GM18519 (cell line): ENCODE data around the gene KIRREL3.

Experiments used
- ATAC-seq: cut with Tn5 transposase; IDR thresholded peaks from one replicate; pipeline ENCODE4 v1.9.1; 2021; ENCODE audit warnings: mild to moderate bottlenecking, moderate library complexity; ENCODE audit not compliant: unreplicated experiment, low FRiP score

The KIRREL3 gene

GRCh38 chr11:126653040-126653439 lies 347.5 kb downstream of the KIRREL3 start:
- no peak for ATAC-seq

- ATAC-seq, result no peak
Measured at GRCh38 chr11:126647735-126648134, 352.8 kb downstream of the KIRREL3 start.

- no peak for ATAC-seq
Measured at GRCh38 chr11:126646701-126647557, 353.6 kb downstream of the KIRREL3 start.

DNA sequence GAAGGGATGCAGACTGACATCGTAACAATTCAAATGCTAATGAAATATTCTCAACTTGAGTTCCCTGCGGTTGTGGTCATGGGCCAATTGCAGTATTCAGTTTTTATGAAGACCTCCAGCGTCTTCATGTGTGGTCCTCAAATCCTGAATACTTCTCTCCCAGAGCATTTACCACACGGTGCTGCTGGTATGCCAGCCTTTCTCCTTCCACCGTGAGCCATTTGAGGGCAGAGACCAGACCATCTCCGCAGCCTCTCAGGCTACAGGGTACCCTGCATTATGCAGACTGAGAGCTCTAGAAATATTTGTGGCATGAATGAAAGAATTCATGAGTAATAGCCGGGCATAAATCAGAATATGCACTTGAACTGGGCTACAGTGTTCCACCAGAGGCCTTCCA lies 355.4 kb downstream of the KIRREL3 start:
- ATAC-seq, result no peak

GRCh38 chr11:126640186-126640585 lies 360.4 kb downstream of the KIRREL3 start:
- no peak for ATAC-seq

DNA sequence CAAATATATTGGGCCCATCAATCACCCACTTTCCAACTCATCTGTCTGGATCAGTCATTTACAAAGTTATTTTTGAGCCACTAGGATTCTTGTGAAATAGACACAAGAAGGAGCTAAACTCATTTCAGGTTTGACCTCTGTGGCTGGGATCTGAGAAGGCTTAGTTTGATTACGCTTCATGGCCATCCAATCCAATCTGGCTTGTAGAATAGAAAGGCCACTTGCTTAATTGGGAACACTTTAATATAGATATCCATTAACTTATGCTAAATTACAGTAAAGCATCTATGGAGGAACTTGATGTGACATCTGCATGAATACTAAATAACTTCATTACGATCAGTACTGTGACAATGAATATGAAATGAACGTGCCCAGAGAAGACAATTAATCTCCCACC lies 360.9 kb downstream of the KIRREL3 start:
- no peak for ATAC-seq

GRCh38 chr11:126638648-126639047 lies 361.9 kb downstream of the KIRREL3 start:
- no peak for ATAC-seq

DNA sequence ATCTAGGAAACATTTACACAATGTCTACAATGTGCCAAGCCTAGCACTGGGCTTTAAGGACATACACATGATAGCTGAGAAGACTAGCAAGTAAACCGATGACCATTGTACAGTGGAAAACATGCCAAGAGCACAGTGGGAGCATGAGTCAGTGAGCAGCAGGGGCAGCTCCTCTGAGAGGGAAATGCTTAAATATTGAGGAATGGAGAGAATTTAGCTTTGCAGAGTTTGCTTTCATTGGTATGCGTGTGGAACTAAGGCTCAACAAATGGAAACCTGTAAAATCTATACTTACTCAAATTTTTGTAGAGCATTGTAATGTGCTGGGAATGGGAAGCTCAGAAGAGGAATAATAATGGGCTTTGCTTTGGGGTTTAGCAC lies 362.8 kb downstream of the KIRREL3 start:
- no peak for ATAC-seq

DNA sequence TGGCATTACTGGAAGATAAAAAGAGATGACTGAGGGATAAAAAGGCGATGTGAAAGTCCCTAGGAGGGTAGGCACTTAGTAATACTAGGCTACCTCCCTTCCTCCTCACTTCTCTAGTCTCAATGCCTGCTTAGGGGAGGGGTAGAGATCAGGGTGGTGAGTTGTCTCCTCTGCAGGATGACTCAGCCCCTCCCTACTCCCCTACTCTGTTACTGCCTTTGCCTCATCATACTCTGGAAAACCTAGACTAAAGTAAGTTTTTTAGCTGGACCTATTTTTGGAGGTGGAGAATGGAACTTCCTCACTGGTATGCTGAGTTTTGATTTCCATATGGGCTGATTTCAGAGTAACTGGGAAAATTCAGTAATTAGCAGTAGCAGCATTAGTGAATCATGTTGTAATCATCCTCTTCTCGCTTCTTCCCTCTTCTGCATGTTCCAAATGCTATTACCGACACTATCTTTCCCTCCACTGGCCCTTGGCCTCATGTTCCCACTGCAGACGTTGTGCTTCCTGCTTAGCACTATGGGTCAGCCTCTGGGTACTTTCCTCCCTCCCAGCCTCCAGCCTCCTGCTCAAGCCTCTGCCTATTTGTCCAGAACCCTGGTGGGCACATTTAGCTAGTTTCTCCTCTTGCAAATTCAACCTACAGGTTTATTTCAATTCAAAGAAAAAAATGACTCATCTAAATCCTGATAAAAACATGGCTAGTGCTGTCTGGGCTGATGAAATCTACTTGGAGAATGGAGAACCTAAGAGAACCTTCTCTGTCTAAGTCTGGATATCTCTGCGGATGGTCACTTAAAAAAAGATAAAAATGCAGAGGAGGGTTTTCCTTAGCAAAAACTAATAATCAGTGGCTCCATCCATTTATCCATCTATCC lies 363.4 kb downstream of the KIRREL3 start:
- no peak for ATAC-seq

DNA sequence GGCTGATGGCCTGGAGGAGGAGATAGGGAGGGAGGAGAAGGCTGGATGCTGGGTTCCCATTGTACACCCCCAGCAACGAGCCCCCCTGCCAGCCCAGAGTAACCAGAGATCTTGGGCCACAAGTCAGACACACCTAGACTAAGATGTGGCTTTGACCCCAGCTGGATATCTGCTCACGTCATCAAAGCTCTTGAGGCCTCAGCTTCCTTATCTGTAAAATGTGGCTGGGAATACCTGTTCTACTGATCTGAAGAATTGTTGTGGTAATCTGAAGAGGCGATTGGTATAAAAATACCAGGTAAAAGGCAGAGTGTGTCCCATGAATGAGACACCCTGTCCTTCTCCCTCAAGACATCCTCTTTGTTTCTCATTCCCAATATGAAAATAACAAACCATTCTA lies 365.1 kb downstream of the KIRREL3 start:
- ATAC-seq, result no peak

DNA sequence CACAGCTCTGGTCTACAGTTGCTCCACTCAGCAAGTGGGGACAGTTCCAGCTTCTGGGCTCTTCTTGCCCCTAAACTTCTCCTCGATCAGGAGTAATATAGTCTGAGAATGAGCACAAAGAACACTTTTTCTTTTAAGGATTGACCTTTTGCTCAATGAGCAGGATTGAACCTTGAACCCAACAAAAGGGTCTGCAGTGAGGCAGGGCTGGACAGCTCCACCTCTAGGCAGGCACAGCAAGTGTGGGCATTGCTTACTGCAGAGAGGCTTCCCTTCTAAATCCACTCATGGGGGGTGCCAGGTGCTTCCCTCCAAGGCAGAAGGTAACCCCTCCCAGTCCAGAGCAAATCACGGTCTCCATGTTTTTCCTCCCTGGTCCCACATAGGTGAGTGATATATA lies 365.6 kb downstream of the KIRREL3 start:
- no peak for ATAC-seq

- ATAC-seq, result no peak
Measured at GRCh38 chr11:126633330-126633729, 367.2 kb downstream of the KIRREL3 start.

GRCh38 chr11:126630893-126631798 lies 369.4 kb downstream of the KIRREL3 start:
- ATAC-seq, result no peak

DNA sequence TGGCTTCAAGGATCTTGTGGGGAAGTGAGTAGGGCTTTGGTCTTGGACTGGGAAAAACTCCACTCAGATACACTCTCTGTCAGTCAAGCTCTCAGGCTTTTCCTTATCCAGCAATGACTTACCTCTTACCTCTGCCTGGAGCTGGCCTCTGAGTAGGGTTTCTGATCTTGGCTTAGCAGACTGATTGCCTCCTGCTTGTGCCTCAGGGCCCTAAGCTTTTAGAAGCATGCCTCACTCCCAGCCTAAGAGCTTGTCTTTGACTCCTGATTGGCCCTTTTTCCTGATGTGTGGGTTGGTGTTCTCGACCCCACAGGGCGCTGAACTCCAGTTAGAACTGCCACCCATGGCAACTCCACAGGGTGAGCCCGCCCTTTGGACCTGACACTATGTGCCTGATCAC lies 370.1 kb downstream of the KIRREL3 start:
- no peak for ATAC-seq

DNA sequence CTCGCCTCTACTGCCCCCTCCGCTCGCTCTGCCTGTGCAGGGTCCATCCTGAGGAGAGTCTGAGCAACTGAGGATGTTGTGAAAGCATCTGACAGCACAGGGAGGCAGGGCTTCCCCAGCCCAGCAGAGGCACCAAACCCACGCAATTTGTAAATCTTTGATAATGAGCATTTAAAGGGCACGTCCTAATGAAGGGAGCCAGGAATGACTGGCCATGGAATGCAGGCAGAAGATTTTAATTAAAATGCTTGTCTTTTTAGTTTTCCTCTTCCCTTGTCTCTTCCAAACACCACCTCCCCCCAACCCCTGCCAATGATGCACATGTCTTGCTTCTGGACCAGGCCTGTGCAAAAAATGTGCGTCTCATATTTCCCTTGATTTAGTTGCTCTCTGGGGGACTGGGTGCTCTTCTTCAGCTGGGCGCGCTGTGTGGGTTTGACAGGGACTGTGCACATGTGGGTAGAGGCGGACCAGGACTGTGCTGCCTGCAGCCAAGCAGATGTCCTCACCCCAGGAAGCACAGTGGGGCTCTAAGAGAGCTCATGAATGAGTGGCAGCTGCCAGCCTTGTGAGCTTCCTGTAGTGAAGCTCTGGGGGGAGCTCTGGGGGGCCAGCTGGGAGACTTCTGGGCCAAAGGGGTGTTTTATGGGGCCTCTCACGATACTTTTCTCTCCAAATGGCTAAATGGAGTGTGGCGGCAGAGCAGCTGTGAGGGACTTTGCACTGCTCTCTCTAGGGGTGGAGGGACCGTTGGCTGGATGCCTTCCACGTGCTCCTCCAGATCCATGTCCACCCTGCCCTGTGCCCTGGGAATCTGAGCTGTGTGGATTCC lies 371.6 kb downstream of the KIRREL3 start:
- no peak for ATAC-seq

- no peak for ATAC-seq
Measured at GRCh38 chr11:126628450-126628789, 372.1 kb downstream of the KIRREL3 start.

- no peak for ATAC-seq
Measured at GRCh38 chr11:126627421-126627820, 373.1 kb downstream of the KIRREL3 start.

GRCh38 chr11:126624506-126624905 lies 376.1 kb downstream of the KIRREL3 start:
- ATAC-seq, result no peak

- no peak for ATAC-seq
Measured at GRCh38 chr11:126619516-126619915, 381.1 kb downstream of the KIRREL3 start.

DNA sequence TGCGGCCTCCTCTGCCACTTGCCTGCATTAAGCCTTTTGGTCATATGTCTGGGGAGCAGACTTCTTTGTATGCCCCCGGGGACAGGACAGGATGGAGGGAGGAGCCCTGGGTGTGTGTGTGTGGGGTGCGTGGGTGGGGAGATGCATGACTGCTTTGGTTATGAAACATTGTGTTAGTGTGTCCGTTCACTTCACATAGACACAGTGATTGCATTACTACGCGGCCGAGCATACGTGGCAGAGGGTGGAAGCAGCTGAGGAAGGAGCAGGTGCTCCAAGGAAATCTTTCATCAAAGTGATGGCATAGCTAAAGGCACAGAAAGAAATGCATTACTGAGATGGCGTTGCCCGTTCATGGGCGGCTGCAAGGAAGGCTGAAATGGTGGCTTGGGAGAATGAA lies 384.7 kb downstream of the KIRREL3 start:
- ATAC-seq, result no peak
